Effector memory CD8-positive, alpha-beta T cell (primary cell): ENCODE results near the gene HEATR5A.
A peak's percentile ranks its signal among the peaks of the same experiment; 100 is the strongest.
"Not testable (repeated sequence)": the region's sequence is repeated elsewhere in the genome, so short reads cannot be mapped to it uniquely, and the experiment has no call there.

ENCODE experiments used
- ATAC-seq: fragments of 150-1000 bp; cut with Tn5 transposase; replicated peaks from 2 replicates; pipeline ENCODE4 v1.10.0; 2021; ENCODE audit warnings: mild to moderate bottlenecking, moderate library complexity
- DNase-seq, 3 experiments: peaks; one replicate each; pipeline ENCODE4 v3.0.0; 2021
- H3K27ac Mint-ChIP-seq, 2 donors: one replicate each; pipeline ENCODE4 v1.8.0; 2022; ENCODE audit warnings: mild to moderate bottlenecking in 2 of 2, mixed read lengths in 2 of 2, moderate library complexity in 2 of 2
- H3K27me3 Mint-ChIP-seq, 2 donors: one replicate each; pipeline ENCODE4 v1.8.0; 2022; ENCODE audit warnings: mixed read lengths in 2 of 2
- H3K36me3 Mint-ChIP-seq: one replicate; pipeline ENCODE4 v1.8.0; 2022; ENCODE audit warnings: mild to moderate bottlenecking, moderate library complexity, mixed read lengths; ENCODE audit not compliant: insufficient read depth
- H3K4me1 Mint-ChIP-seq, 2 donors: one replicate each; pipeline ENCODE4 v1.8.0; 2022; ENCODE audit warnings: low read depth in 2 of 2, mixed read lengths in 2 of 2
- H3K4me3 Mint-ChIP-seq, 2 donors: one replicate each; pipeline ENCODE4 v1.8.0; 2022; ENCODE audit warnings: mild to moderate bottlenecking in 2 of 2, mixed read lengths in 2 of 2, moderate library complexity in 2 of 2
- H3K9me3 Mint-ChIP-seq, 2 donors: one replicate each; pipeline ENCODE4 v1.8.0; 2022; ENCODE audit warnings: mixed read lengths in 2 of 2

The HEATR5A gene

GRCh38 chr14:31257244-31257553 is 163.2 kb downstream of the HEATR5A start:
- H3K4me3 Mint-ChIP-seq: no peak overlapping the region
- no peaks in the 10 kb centered on the region for H3K27me3 Mint-ChIP-seq
- peaks cover 0 to 2% of the 10 kb centered on the region in 2 donors for H3K4me1 Mint-ChIP-seq
- H3K9me3 Mint-ChIP-seq: no peaks in the 10 kb centered on the region
- peaks cover 3% of the 10 kb centered on the region for H3K36me3 Mint-ChIP-seq
- ATAC-seq: no peak
- no peak for DNase-seq
- H3K27ac Mint-ChIP-seq: no peak overlapping the region

- Mint-ChIP-seq H3K4me1 (peaks cover 0 to 2% of the 10 kb centered on the region in 2 donors), H3K36me3 (peaks cover 3% of the 10 kb centered on the region), H3K4me3 (no peak overlapping the region), H3K9me3 (no peaks in the 10 kb centered on the region), H3K27ac (no peak overlapping the region), H3K27me3 (no peaks in the 10 kb centered on the region)
- ATAC-seq (no peak), DNase-seq (no peak)
These were observed 163.7 kb downstream of the HEATR5A start for GRCh38 chr14:31256534-31257243.

GRCh38 chr14:31255918-31256317 is 164.4 kb downstream of the HEATR5A start:
- not testable (repeated sequence) for DNase-seq, H3K27ac Mint-ChIP-seq, H3K4me1 Mint-ChIP-seq, H3K9me3 Mint-ChIP-seq, H3K27me3 Mint-ChIP-seq, H3K4me3 Mint-ChIP-seq, H3K36me3 Mint-ChIP-seq, ATAC-seq

- no peak overlapping the region for H3K27ac Mint-ChIP-seq
- ATAC-seq: no peak
- no peaks in the 10 kb centered on the region for H3K27me3 Mint-ChIP-seq
These were observed 165.1 kb downstream of the HEATR5A start for GRCh38 chr14:31255286-31255685.

GRCh38 chr14:31253746-31254471 is 166.4 kb downstream of the HEATR5A start:
- no peak overlapping the region for H3K27ac Mint-ChIP-seq
- H3K4me3 Mint-ChIP-seq: no peak overlapping the region
- peaks cover 3% of the 10 kb centered on the region for H3K36me3 Mint-ChIP-seq
- no peak for DNase-seq
- no peaks in the 10 kb centered on the region for H3K27me3 Mint-ChIP-seq
- H3K9me3 Mint-ChIP-seq: no peaks in the 10 kb centered on the region
- H3K4me1 Mint-ChIP-seq: no peaks in the 10 kb centered on the region
- no peak for ATAC-seq

More at GRCh38 chr14:31255286-31255685, 165.1 kb downstream of the HEATR5A start:
- H3K4me1 Mint-ChIP-seq: no peaks in the 10 kb centered on the region
- H3K4me3 Mint-ChIP-seq: no peak overlapping the region
- H3K9me3 Mint-ChIP-seq: no peaks in the 10 kb centered on the region
- peaks cover 3% of the 10 kb centered on the region for H3K36me3 Mint-ChIP-seq
- no peak for DNase-seq

- no peaks in the 10 kb centered on the region for H3K9me3 Mint-ChIP-seq
- no peak for ATAC-seq
These were observed 167.5 kb downstream of the HEATR5A start for GRCh38 chr14:31252865-31253264.

GRCh38 chr14:31251028-31251958 is 169.1 kb downstream of the HEATR5A start:
- no peak overlapping the region for H3K4me3 Mint-ChIP-seq
- no peaks in the 10 kb centered on the region for H3K4me1 Mint-ChIP-seq
- no peaks in the 10 kb centered on the region for H3K36me3 Mint-ChIP-seq
- ATAC-seq (no peak), DNase-seq (no peak)
- no peaks in the 10 kb centered on the region for H3K9me3 Mint-ChIP-seq
- no peak overlapping the region for H3K27ac Mint-ChIP-seq
- peaks cover 0 to 6% of the 10 kb centered on the region in 2 donors for H3K27me3 Mint-ChIP-seq

More at GRCh38 chr14:31252865-31253264, 167.5 kb downstream of the HEATR5A start:
- Mint-ChIP-seq H3K27me3 (peaks cover 0 to 4% of the 10 kb centered on the region in 2 donors), H3K4me1 (no peaks in the 10 kb centered on the region), H3K27ac (no peak overlapping the region), H3K36me3 (no peaks in the 10 kb centered on the region), H3K4me3 (no peak overlapping the region)
- no peak for DNase-seq

- no peak for ATAC-seq
- H3K27me3 Mint-ChIP-seq: peaks cover 0 to 6% of the 10 kb centered on the region in 2 donors
- peaks cover 7 to 13% of the 10 kb centered on the region in 2 donors for H3K4me1 Mint-ChIP-seq
- H3K36me3 Mint-ChIP-seq: no peaks in the 10 kb centered on the region
- H3K9me3 Mint-ChIP-seq: no peaks in the 10 kb centered on the region
- no peak for DNase-seq
- no peak overlapping the region for H3K4me3 Mint-ChIP-seq
- H3K27ac Mint-ChIP-seq: no peak overlapping the region
These were observed 175.7 kb downstream of the HEATR5A start for GRCh38 chr14:31244626-31245025.

- H3K4me3 Mint-ChIP-seq: no peak overlapping the region
- H3K9me3 Mint-ChIP-seq: no peaks in the 10 kb centered on the region
- DNase-seq (no peak), ATAC-seq (no peak)
- no peak overlapping the region for H3K27ac Mint-ChIP-seq
- peaks cover 0 to 6% of the 10 kb centered on the region in 2 donors for H3K27me3 Mint-ChIP-seq
- H3K36me3 Mint-ChIP-seq: no peaks in the 10 kb centered on the region
- peaks cover 9 to 13% of the 10 kb centered on the region in 2 donors for H3K4me1 Mint-ChIP-seq
These were observed 176.5 kb downstream of the HEATR5A start for GRCh38 chr14:31243860-31244259.

- Mint-ChIP-seq H3K4me3 (peak overlapping the region; percentile 1 to 7), H3K4me1 (peaks cover 9 to 13% of the 10 kb centered on the region in 2 donors), H3K27ac (peak overlapping the region in 1 of 2 donors; percentile 14)
- H3K9me3 Mint-ChIP-seq, H3K27me3 Mint-ChIP-seq, DNase-seq, ATAC-seq, H3K36me3 Mint-ChIP-seq: not testable (repeated sequence)
These were observed 178.0 kb downstream of the HEATR5A start for GRCh38 chr14:31242161-31242940.
